Skeletal muscle tissue (tissue), 4 donors: ENCODE data around the gene FOXN1. TPM values are rescaled to one million over a fixed set of nuclear protein-coding genes. Genes with fewer than 3 reads are reported as not detected.

Experiments used
- H3K27ac ChIP-seq: one replicate; pipeline ENCODE4 v1.7.0; 2013; ENCODE audit warnings: mild to moderate bottlenecking, low read depth, low read length, inconsistent platforms
- H3K27me3 ChIP-seq, 3 donors: one replicate each; pipeline ENCODE4 v1.7.0; 2013; ENCODE audit warnings: low read length in 3 of 3; ENCODE audit not compliant: control insufficient read depth in 3 of 3, insufficient read depth in 3 of 3
- H3K36me3 ChIP-seq, 3 donors: one replicate each; pipeline ENCODE4 v1.7.0; 2013; ENCODE audit warnings: low read length in 3 of 3; ENCODE audit not compliant: control insufficient read depth in 3 of 3, insufficient read depth in 3 of 3
- H3K4me1 ChIP-seq, 3 donors: one replicate each; pipeline ENCODE4 v1.7.0; 2013; ENCODE audit warnings: low read length in 3 of 3, mild to moderate bottlenecking in 3 of 3; ENCODE audit not compliant: control insufficient read depth in 3 of 3, insufficient read depth in 3 of 3
- H3K4me3 ChIP-seq, 3 donors: one replicate each; pipeline ENCODE4 v1.7.0; 2013; ENCODE audit warnings: low read length in 3 of 3
- H3K9ac ChIP-seq, 3 donors: one replicate each; pipeline ENCODE4 v1.7.0; 2013; ENCODE audit warnings: low read length in 3 of 3, mild to moderate bottlenecking in 3 of 3, moderate library complexity in 2 of 3, low read depth in 1 of 3
- H3K9me3 ChIP-seq, 3 donors: one replicate each; pipeline ENCODE4 v1.7.0; 2013; ENCODE audit warnings: low read length in 3 of 3; ENCODE audit not compliant: control insufficient read depth in 3 of 3
- total RNA-seq: library from RNA; depleted of rRNA; stranded (reverse); fragments of >200 nt; gene quantifications from one replicate; pipeline ENCODE4 v1.2.3, GENCODE V29; 2014
- donor health status: Osteomylitis.

Gene FOXN1
- total RNA-seq, 1 donor from 2014 or later = not detected

DNA sequence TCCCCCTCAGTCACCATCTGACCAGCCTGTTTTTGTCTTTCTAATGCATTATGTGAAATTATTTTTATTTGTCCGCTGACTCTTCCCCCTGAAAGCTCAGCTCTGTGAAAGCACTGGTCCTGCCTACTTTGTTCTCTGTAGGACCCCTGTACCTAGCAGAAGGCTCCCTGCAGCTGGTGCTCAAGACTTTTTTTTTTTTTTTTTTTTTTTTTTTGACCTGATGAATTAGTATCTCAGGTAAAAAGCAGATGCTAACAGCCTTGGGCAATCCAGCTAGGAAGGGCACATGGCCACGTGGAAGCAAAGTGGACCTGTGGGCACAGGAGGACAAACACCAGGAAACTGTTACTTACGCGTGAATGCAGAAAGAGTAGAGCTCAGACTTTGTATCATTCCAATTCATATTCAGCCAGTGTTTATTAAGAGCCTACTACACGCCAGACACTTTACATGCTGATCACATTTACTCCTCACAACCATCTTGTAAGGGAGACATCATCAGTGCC lies 46.9 kb downstream of the FOXN1 start:
- peak overlapping the region in 2 of 3 donors; percentile 38 to 54 for H3K4me3 ChIP-seq
- H3K4me1 ChIP-seq = peaks cover 7 to 17% (median 15%) of the 10 kb centered on the region in 3 donors
- no peak overlapping the region for H3K27ac ChIP-seq
- H3K9ac ChIP-seq = no peak overlapping the region
- H3K36me3 ChIP-seq = peaks cover 36 to 44% (median 41%) of the 10 kb centered on the region in 3 donors
- H3K9me3 ChIP-seq = no peaks in the 10 kb centered on the region
- no peaks in the 10 kb centered on the region for H3K27me3 ChIP-seq

- Histone ChIP-seq H3K27me3 (no peaks in the 10 kb centered on the region), H3K4me1 (peaks cover 7 to 15% (median 12%) of the 10 kb centered on the region in 3 donors), H3K9ac (no peak overlapping the region), H3K9me3 (no peaks in the 10 kb centered on the region), H3K4me3 (no peak overlapping the region), H3K27ac (no peak overlapping the region), H3K36me3 (peaks cover 40 to 50% (median 48%) of the 10 kb centered on the region in 3 donors)
Measured at GRCh38 chr17:28554565-28554964, 48.4 kb downstream of the FOXN1 start.

DNA sequence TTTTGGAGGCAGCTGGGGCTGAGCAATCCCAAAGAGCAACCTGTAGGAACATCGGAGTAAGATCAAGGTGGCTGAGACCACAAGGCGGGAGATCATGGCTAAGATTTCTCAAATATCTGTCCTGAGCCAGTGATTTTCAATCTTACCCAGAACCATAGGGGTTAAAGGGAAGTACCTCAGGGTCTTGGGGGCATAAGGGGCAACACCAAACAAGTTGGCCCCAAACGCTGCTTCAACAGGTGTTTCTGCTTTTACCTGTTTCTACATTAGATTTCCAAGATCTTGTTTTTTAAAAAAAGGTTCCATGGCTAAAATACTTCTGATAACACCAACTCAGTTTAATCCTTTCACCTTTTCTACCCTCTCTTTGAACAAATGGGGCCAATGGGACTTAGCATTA lies 48.9 kb downstream of the FOXN1 start:
- Histone ChIP-seq H3K27ac (no peak overlapping the region), H3K4me1 (peaks cover 5 to 15% (median 9%) of the 10 kb centered on the region in 3 donors), H3K9me3 (no peaks in the 10 kb centered on the region), H3K27me3 (no peaks in the 10 kb centered on the region), H3K4me3 (no peak overlapping the region), H3K36me3 (peaks cover 44 to 55% (median 53%) of the 10 kb centered on the region in 3 donors), H3K9ac (no peak overlapping the region)

DNA sequence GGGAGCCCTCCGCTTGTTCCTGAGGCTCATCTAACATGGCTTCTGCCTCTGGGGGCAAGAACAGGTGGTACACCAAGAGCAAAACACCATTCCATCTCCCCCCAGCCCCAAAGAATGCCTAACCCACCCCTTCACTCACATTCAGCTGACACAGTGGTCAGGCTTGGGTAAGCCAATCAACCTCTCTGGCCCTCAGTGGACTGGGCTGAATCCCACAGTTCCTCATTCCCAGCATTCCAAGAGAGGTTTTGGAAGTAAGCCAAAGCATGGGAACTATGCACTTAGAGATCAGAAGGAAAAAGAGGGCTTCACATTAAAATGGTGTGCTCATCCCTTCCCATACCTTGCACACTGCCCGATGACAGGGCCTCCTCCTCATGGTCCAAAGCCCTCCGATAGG lies 57.3 kb downstream of the FOXN1 start:
- no peak overlapping the region for H3K4me3 ChIP-seq
- H3K27ac ChIP-seq = no peak overlapping the region
- no peaks in the 10 kb centered on the region for H3K4me1 ChIP-seq
- H3K9me3 ChIP-seq = no peaks in the 10 kb centered on the region
- H3K27me3 ChIP-seq = no peaks in the 10 kb centered on the region
- H3K9ac ChIP-seq = no peak overlapping the region
- H3K36me3 ChIP-seq = peaks cover 24 to 38% (median 30%) of the 10 kb centered on the region in 3 donors

- Histone ChIP-seq H3K4me1 (peaks cover 12 to 17% (median 16%) of the 10 kb centered on the region in 3 donors), H3K9ac (no peak overlapping the region), H3K4me3 (no peak overlapping the region), H3K27ac (no peak overlapping the region), H3K27me3 (no peaks in the 10 kb centered on the region), H3K9me3 (no peaks in the 10 kb centered on the region), H3K36me3 (peaks cover 9 to 16% (median 11%) of the 10 kb centered on the region in 3 donors)
Measured at GRCh38 chr17:28567604-28568003, 61.5 kb downstream of the FOXN1 start.

DNA sequence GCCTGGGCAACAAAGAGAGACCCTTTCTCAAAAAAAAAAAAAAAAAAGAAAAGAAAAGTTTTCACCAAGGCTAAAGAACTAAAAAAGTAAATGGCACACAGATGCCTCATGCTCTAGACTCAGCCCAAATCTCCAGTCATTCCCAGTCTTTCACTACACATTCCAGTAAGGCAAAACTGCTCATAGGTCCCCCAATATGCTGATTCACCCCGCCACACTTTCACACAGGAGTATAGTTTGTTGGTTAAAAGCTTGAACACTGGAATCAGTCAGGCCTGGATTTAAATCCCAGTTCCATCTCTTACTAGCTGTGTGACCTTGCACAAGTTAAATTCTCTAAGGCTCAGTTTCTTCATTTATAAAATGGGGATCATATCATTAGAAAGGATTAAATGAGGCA lies 63.3 kb downstream of the FOXN1 start:
- Histone ChIP-seq H3K9me3 (no peaks in the 10 kb centered on the region), H3K27ac (no peak overlapping the region), H3K4me1 (peaks cover 15 to 17% (median 16%) of the 10 kb centered on the region in 3 donors), H3K4me3 (no peak overlapping the region), H3K9ac (no peak overlapping the region), H3K36me3 (peaks cover 0 to 3% (median 2%) of the 10 kb centered on the region in 3 donors), H3K27me3 (no peaks in the 10 kb centered on the region)

- no peaks in the 10 kb centered on the region for H3K9me3 ChIP-seq
- no peaks in the 10 kb centered on the region for H3K27me3 ChIP-seq
- peaks cover 15 to 22% (median 16%) of the 10 kb centered on the region in 3 donors for H3K4me1 ChIP-seq
- peak overlapping the region; percentile 69 for H3K27ac ChIP-seq
- H3K36me3 ChIP-seq = peaks cover 0 to 3% (median 2%) of the 10 kb centered on the region in 3 donors
- H3K4me3 ChIP-seq = peak overlapping the region; percentile 93 to 96 (median 94)
- peak overlapping the region; percentile 89 to 94 (median 93) for H3K9ac ChIP-seq
Measured at GRCh38 chr17:28570716-28571360, 64.7 kb downstream of the FOXN1 start.

DNA sequence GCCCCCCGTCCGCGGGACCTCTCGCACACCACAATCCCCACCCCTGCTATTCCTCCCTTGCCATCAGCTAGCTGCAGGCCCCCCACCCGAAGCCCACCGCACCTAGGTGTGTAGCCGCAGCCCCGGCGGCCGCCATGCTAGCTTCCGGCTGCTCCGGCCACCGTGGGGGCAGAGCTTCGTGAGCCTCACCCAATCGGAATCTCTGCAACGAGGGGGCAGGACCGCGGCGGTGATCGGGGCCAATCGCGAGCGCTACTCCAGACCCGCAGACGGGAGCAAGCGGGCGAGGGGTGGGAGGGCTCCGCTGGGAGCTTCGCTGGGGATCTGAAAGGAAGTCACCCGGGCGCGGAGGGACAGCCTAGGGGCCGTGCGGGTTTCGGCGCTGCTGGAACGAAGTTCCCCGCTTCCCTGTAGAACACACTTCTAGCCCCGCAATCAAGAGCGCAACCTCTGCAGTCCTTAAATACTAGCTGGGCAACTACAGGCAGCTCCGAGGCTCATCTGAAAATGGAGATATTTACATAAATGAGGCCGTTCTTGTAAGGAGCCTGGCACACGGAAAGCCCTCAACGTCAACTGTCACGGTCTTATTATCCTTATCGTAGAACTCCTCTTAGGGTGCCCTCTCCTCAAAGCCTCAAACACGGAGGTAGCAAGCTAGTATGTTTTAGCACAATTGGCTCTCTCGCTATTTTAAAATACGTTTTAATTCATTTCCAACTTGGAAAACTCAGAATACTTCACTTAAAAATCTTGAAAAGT lies 65.4 kb downstream of the FOXN1 start, which contains the start of gene PIGS:
Gene PIGS, minus strand, starts transcription at position 164 of the 762 bp plus-strand sequence. Its CDS starts 28 bp downstream, at position 136.
- Histone ChIP-seq H3K27ac (peak within 1 kb of the TSS; percentile 69), H3K4me3 (peak within 1 kb of the TSS; percentile 93 to 96 (median 94)), H3K4me1 (peaks cover 18 to 24% (median 19%) of the 10 kb centered on the region in 3 donors), H3K27me3 (no peaks in the 10 kb centered on the region), H3K9ac (peak within 1 kb of the TSS; percentile 93 to 94 (median 94)), H3K9me3 (no peaks in the 10 kb centered on the region), H3K36me3 (peaks cover 0 to 3% (median 2%) of the 10 kb centered on the region in 3 donors)

DNA sequence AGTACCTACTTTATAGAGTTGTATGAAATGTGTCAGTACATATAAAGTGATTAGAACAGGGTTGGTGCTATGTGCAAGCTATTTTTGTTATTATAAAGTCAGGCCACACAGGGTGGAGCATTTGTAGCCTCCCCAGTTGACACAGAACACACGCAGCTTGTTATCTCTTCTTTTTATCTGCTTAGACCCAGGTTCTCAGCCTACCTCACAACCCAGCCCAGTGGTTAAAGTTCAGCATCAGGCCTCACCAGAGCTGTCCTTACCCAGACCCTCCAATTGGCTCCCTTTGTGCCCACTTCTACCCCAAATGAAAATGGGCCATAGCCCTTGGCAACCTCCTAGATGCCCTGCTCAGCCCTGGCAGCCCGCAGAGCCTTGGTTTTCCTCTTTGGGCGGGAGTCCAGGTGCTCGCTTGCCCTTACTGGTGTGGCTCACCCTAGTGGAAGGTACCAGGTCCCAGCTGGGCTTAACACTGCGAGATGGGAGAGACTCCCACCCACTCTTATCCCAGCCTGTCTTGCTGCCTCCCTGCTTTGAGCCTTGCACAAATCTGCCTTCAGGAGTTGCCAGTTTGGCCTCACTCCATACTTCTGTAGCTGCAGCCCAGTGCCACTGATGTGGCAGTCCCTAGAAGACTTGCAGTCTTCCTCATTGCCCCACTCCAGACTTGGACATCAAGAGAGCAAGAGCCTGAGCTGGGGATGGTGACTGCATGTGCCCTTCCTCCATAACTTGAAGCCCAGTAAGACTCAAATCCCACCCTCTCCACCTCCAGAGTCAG lies 66.3 kb downstream of the FOXN1 start:
- Histone ChIP-seq H3K27ac (peak overlapping the region; percentile 69), H3K4me3 (peak overlapping the region; percentile 93 to 96 (median 94)), H3K4me1 (peaks cover 26 to 28% (median 26%) of the 10 kb centered on the region in 3 donors), H3K9ac (peak overlapping the region; percentile 67 to 94 (median 94)), H3K9me3 (no peaks in the 10 kb centered on the region), H3K36me3 (peaks cover 0 to 3% (median 0%) of the 10 kb centered on the region in 3 donors), H3K27me3 (no peaks in the 10 kb centered on the region)
